ENCODE results near the gene MRPL58.
"Not testable (repeated sequence)": the region's sequence is repeated elsewhere in the genome, so short reads cannot be mapped to it uniquely, and the experiment has no call there.

Gene MRPL58

GRCh38 chr17:74995847-74996246, 16.6 kb upstream of the MRPL58 start:
- ATAC-seq (replicated peaks) = no peak
- DNase-seq = no peak
- Mint-ChIP-seq H3K9me3 (no peaks in the 10 kb centered on the region), H3K27ac (no peak overlapping the region), H3K4me1 (ENCODE audit: low read depth in 2 of 2) (no peaks in the 10 kb centered on the region), H3K36me3 (ENCODE audit: insufficient read depth) (peaks cover under 1% of the 10 kb centered on the region), H3K27me3 (peaks cover 0 to 5% of the 10 kb centered on the region in 2 donors), H3K4me3 (no peak overlapping the region)

DNA sequence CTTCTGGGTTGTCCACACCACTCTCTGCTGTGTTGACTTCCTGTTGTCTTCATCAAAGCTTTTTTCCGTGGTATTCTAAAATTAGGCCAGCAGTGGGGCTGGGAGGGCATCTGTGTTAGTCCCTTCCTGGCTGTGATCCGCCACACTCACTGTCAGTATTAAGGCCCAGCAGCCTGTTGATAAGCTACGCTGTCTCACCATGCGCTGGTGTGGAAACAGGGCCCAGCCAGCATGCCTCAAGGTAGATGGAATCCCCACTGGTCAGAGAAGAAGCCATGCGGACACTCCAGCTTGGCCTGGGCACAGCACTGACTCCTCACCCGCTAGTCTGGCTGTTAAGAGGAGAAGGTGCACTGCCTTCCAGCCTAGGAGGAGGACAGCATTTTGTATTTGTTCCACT, 13.7 kb upstream of the MRPL58 start:
- Mint-ChIP-seq H3K36me3 (ENCODE audit: insufficient read depth) (peaks cover 4% of the 10 kb centered on the region), H3K27me3 (peaks cover 0 to 18% of the 10 kb centered on the region in 2 donors), H3K4me1 (ENCODE audit: low read depth in 2 of 2) (no peaks in the 10 kb centered on the region), H3K27ac (no peak overlapping the region), H3K9me3 (no peaks in the 10 kb centered on the region), H3K4me3 (no peak overlapping the region)
- no peak for DNase-seq
- ATAC-seq (replicated peaks) = no peak

GRCh38 chr17:74999523-74999922, 12.9 kb upstream of the MRPL58 start:
- ATAC-seq (replicated peaks) (no peak), DNase-seq (no peak)
- no peak overlapping the region for H3K27ac Mint-ChIP-seq
- H3K4me1 Mint-ChIP-seq (ENCODE audit: low read depth in 2 of 2) = no peaks in the 10 kb centered on the region
- H3K36me3 Mint-ChIP-seq (ENCODE audit: insufficient read depth) = peaks cover 4% of the 10 kb centered on the region
- H3K27me3 Mint-ChIP-seq = peaks cover 0 to 21% of the 10 kb centered on the region in 2 donors
- H3K9me3 Mint-ChIP-seq = no peaks in the 10 kb centered on the region
- no peak overlapping the region for H3K4me3 Mint-ChIP-seq

DNA sequence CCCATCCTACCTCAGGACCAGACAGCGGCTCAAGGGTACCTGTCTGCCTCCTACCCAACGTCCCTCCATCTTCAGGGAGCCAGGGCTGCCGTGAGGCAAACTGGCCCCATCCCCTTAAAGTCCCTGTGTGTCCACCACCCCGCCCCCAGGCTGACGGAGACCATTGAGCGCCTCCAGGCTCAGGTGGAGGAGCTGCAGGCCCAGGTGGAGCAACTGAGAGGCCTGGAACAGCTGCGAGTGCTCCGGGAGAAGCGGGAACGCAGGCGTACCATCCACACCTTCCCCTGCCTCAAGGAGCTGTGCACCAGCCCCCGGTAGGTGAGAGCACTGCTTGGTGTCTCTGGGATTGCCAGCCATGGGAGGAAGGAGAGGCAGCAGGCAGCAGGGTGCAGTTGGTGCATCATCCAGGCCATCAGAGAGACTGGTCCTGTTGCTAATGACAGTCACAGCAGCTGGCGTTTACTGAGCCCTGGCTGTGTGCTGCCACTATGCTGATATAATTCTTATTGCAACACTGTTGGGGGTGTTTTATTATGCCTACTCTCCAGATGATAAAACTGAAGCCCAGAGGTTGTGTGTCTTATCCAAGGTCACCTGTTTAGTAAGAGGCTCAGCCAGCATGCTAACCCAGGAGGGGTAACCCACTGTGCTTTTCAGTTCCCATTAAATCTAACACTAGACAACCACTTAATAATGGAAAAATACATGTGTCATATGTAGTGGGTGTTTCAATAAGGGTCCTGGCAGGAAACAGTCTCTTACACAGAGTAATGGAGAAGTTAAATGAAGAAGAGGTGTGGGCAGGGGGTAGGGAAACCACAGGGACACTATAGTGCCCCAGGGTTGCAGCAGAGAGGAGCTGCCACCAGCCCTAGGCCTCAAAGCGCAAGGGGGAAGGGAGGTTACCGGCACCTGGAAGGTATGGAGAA, 10.3 kb upstream of the MRPL58 start:
- Mint-ChIP-seq H3K4me1 (ENCODE audit: low read depth in 2 of 2) (no peaks in the 10 kb centered on the region), H3K4me3 (no peak overlapping the region), H3K27ac (no peak overlapping the region), H3K36me3 (ENCODE audit: insufficient read depth) (peaks cover 4% of the 10 kb centered on the region), H3K9me3 (no peaks in the 10 kb centered on the region), H3K27me3 (peaks cover 0 to 32% of the 10 kb centered on the region in 2 donors)
- DNase-seq (no peak), ATAC-seq (replicated peaks) (no peak)

- Mint-ChIP-seq H3K4me3 (no peak overlapping the region), H3K27ac (no peak overlapping the region), H3K27me3 (peaks cover 0 to 32% of the 10 kb centered on the region in 2 donors), H3K4me1 (ENCODE audit: low read depth in 2 of 2) (no peaks in the 10 kb centered on the region), H3K9me3 (no peaks in the 10 kb centered on the region), H3K36me3 (ENCODE audit: insufficient read depth) (peaks cover 4% of the 10 kb centered on the region)
- DNase-seq (no peak), ATAC-seq (replicated peaks) (no peak)
Measured at GRCh38 chr17:75003070-75003956, 9.2 kb upstream of the MRPL58 start.

DNA sequence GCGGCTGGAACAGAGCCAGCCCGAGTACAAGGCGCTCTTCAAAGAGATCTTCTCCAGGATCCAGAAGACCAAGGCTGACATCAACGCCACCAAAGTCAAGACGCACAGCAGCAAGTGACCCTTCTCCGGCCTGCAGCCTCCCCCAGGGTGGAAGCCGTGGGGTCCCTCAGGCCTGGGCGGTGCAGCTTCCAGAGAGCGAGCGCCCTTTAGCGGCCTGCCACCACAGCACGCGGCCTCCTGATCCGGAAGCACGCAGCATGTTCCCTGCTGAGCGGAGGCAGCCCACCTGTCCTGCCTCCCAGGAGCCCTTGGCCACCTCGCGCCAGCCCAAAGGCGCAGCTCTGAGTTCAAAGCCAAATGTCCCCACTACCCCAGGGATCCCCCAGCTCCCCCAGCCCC, 8.5 kb upstream of the MRPL58 start:
- Mint-ChIP-seq H3K27ac (no peak overlapping the region), H3K4me1 (ENCODE audit: low read depth in 2 of 2) (no peaks in the 10 kb centered on the region), H3K27me3 (peaks cover 0 to 32% of the 10 kb centered on the region in 2 donors), H3K4me3 (no peak overlapping the region), H3K9me3 (no peaks in the 10 kb centered on the region), H3K36me3 (ENCODE audit: insufficient read depth) (peaks cover 4% of the 10 kb centered on the region)
- DNase-seq (no peak), ATAC-seq (replicated peaks) (no peak)

DNA sequence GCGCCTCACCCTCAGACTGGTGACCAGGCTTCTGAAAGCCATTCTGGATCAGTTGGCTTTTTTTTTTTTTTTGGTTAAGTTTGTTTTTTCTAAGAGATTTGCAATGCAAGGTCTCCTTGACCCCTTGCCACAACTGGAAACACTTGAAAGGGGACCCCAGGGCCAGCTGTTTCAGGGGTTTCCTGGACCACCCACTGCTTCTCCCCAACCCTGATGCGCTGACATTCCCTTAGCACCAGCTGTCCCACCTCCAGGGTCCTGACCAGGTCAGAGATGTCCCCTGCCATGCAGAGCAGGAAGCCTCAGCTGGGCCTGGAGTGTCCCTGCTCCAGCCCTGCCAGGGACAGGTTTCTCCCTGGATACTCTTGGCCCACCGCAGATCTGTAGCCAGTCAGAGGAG, 8.1 kb upstream of the MRPL58 start:
- H3K27ac Mint-ChIP-seq = no peak overlapping the region
- ATAC-seq (replicated peaks) = no peak
- no peak for DNase-seq

DNA sequence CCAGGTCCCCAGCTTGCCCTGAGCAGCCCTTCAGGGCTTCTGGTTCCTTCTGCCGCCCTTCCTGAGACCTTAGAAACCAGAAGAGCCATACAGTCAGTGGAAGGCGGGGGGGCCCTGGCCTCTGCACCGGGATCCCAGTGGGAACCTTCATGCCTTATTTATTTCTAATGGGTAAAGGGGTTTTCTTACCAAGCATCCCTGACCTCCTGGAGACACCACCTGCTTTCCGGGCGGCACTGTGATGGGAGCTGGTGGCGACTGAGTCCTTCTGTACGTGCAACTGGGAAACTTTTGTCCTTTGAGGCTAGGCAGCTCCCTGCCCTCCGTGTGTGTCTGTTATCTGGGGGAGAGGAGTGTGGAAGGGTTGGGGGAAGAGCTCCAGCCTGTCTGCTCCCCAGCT, 7.2 kb upstream of the MRPL58 start:
- ATAC-seq (replicated peaks) (no peak), DNase-seq (no peak)
- H3K36me3 Mint-ChIP-seq (ENCODE audit: insufficient read depth) = peaks cover 4% of the 10 kb centered on the region
- H3K27ac Mint-ChIP-seq = no peak overlapping the region
- no peak overlapping the region for H3K4me3 Mint-ChIP-seq
- H3K9me3 Mint-ChIP-seq = no peaks in the 10 kb centered on the region
- H3K27me3 Mint-ChIP-seq = peaks cover 0 to 32% of the 10 kb centered on the region in 2 donors
- no peaks in the 10 kb centered on the region for H3K4me1 Mint-ChIP-seq (ENCODE audit: low read depth in 2 of 2)

More for the DNA sequence above, 8.1 kb upstream of the MRPL58 start:
- Mint-ChIP-seq H3K4me1 (ENCODE audit: low read depth in 2 of 2) (no peaks in the 10 kb centered on the region), H3K4me3 (no peak overlapping the region), H3K27me3 (peaks cover 0 to 32% of the 10 kb centered on the region in 2 donors), H3K36me3 (ENCODE audit: insufficient read depth) (peaks cover 4% of the 10 kb centered on the region), H3K9me3 (no peaks in the 10 kb centered on the region)

- peaks cover 0 to 32% of the 10 kb centered on the region in 2 donors for H3K27me3 Mint-ChIP-seq
- H3K9me3 Mint-ChIP-seq; H3K4me3 Mint-ChIP-seq; DNase-seq; H3K27ac Mint-ChIP-seq; H3K4me1 Mint-ChIP-seq (ENCODE audit: low read depth in 2 of 2); ATAC-seq (replicated peaks); H3K36me3 Mint-ChIP-seq (ENCODE audit: insufficient read depth): not testable (repeated sequence)
Measured at GRCh38 chr17:75006084-75006483, 6.4 kb upstream of the MRPL58 start.

DNA sequence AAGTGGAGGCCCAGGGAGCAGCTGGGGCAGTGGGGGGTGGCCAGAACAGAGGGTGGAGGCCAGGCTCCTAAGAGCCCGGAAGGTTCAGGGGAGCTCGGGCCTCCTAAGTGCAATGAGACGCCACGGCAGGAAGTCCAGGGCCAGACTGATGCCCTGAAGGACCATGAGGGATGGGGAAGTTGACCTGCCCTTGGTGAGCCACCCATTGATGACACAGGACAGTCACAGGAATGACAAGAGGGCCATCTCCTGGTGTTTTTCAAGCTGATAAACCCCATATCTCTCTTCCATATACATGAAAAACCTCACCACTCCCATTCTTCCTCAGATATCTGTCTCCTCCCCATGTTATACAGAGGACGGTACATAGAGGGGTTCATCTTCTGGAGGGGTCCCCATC, 5.8 kb upstream of the MRPL58 start:
- peaks cover 0 to 32% of the 10 kb centered on the region in 2 donors for H3K27me3 Mint-ChIP-seq
- H3K4me1 Mint-ChIP-seq (ENCODE audit: low read depth in 2 of 2) = peaks cover 0 to under 1% of the 10 kb centered on the region in 2 donors
- no peak overlapping the region for H3K4me3 Mint-ChIP-seq
- no peak for DNase-seq
- no peaks in the 10 kb centered on the region for H3K9me3 Mint-ChIP-seq
- H3K36me3 Mint-ChIP-seq (ENCODE audit: insufficient read depth) = no peaks in the 10 kb centered on the region
- no peak overlapping the region for H3K27ac Mint-ChIP-seq
- no peak for ATAC-seq (replicated peaks)

- Mint-ChIP-seq H3K27me3 (peaks cover 0 to 19% of the 10 kb centered on the region in 2 donors), H3K36me3 (ENCODE audit: insufficient read depth) (peaks cover 10% of the 10 kb centered on the region)
Measured at GRCh38 chr17:75008373-75008772, 4.1 kb upstream of the MRPL58 start.

DNA sequence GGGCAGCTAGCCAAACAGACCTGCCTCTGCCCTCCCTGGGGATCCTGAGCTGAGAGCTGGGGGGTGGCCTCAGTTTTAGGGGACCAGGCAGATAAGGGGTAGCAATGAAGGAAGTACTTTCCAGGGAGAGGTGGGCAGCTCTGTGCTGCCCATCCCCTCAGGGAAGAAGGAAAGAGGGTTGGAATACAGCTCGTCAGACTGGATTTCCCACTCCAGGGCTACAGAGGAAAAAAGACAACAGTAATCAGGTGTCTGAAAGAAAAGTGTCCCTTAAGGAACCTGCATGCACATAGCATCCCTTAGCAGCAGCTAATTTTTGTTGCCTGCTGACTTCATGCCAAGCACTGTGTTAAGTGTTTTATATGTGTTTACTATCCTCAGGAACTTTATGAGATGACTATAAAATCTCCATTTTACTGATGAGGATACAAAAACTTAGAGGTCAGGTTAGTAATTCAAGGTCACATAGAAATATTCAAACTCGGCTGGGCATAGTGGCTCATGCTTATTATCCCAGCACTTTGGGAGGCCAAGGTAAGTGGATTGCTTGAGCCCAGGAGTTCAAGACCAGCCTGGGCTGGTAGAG, 3.2 kb upstream of the MRPL58 start:
- DNase-seq (no peak), ATAC-seq (replicated peaks) (no peak)
- peaks cover 10% of the 10 kb centered on the region for H3K36me3 Mint-ChIP-seq (ENCODE audit: insufficient read depth)
- no peak overlapping the region for H3K4me3 Mint-ChIP-seq
- H3K9me3 Mint-ChIP-seq = no peaks in the 10 kb centered on the region
- H3K27me3 Mint-ChIP-seq = peaks cover 0 to 19% of the 10 kb centered on the region in 2 donors
- H3K27ac Mint-ChIP-seq = no peak overlapping the region
- peaks cover 18 to 20% of the 10 kb centered on the region in 2 donors for H3K4me1 Mint-ChIP-seq (ENCODE audit: low read depth in 2 of 2)

More at GRCh38 chr17:75008373-75008772, 4.1 kb upstream of the MRPL58 start:
- no peak for DNase-seq
- Mint-ChIP-seq H3K4me3 (no peak overlapping the region), H3K4me1 (ENCODE audit: low read depth in 2 of 2) (peaks cover 12% of the 10 kb centered on the region in 2 donors), H3K27ac (no peak overlapping the region), H3K9me3 (no peaks in the 10 kb centered on the region)
- no peak for ATAC-seq (replicated peaks)

DNA sequence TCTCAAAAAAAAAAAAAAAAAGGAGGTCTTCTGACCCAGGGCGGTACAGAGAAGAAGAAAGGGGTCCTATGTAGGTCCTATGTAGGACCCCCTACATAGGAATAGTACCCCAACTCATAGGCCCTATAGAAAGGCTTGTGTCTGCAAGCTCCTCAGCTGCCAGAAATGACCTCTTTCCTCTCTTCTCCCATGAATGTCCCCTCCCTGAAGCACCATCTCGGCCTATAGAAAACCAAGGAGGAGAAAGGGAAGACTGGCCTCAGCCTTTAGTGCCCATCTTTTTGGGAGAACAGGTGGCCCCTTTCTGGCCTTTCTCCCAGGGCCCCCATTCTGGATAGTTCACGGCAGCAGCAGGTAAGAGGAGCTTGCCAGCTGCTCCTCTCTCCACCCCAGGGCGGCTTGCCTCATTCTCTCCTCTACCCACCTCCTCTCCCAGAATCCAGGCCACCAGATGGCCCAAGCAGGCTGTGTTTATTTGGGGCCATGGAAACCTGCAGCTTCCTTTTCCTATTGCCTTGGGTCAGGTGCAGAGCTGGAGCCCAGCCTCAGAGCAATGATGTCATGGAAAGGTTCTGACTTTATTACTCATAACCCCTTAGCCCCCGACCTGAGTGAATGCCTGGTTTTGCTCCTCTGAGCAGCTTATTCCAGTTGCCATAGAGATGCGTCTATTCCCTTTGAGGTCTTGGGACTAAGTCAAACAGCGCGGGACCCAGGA, 1.6 kb upstream of the MRPL58 start:
- Mint-ChIP-seq H3K27ac (peak overlapping the region in 1 of 2 donors; percentile 91), H3K36me3 (ENCODE audit: insufficient read depth) (peaks cover 10% of the 10 kb centered on the region), H3K27me3 (peaks cover 0 to 3% of the 10 kb centered on the region in 2 donors), H3K4me1 (ENCODE audit: low read depth in 2 of 2) (peaks cover 18 to 30% of the 10 kb centered on the region in 2 donors), H3K4me3 (peak overlapping the region; percentile 4 to 18), H3K9me3 (no peaks in the 10 kb centered on the region)
- ATAC-seq (replicated peaks) (no peak), DNase-seq (no peak)

All from effector memory CD8-positive, alpha-beta T cell (primary cell).